NCI-H2029 (cell line): Measurements from ENCODE around the gene SAP30BP.

Experiments
- DNase-seq: peaks from one replicate; lab custom pipeline; 2025; lab: John Stamatoyannopoulos, UW

SAP30BP gene

GRCh38 chr17:75647061-75647460, 20.1 kb upstream of the SAP30BP start:
- no peak for DNase-seq

GRCh38 chr17:75647921-75648320, 19.2 kb upstream of the SAP30BP start:
- DNase-seq: no peak

DNA sequence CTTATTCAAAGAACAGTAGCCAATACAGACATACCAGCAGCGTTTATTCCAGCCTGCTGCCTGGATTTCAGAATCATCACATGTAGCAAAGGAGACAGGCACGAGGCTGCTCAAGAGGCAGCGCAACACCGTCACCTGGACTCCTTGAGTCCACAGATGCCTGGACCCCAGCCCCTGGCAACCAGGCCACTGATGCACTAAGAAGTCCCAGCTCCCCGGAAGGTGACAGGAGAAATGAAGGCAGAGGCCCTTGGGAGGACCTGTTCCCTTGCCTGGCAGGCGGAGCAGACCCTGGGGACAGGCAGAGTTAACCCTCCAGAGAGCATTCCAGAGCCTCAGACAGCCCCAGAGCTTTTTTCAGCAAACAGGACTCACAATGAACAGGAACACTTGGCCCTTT, 17.5 kb upstream of the SAP30BP start:
- DNase-seq: no peak

DNA sequence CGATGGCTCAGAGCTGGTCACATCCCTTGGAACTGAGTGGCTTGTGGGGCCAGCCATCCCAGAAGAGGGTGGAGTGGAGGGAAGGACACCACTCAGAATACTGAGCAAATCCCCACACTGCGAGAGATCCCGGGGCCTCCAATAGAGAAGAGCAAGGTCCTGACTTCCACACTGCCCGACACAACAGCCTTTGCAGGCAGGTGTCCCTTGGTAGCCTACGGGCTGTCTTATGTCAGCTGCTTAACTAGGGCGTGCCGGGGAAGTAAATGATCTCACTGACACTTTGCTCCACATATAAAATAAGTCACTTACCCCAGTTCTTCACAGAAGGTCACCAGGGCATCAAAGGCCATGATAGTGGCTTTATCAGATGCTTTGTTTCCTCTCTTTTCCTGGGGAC, 16.3 kb upstream of the SAP30BP start:
- DNase-seq: no peak

- DNase-seq: no peak
These were observed 14.8 kb upstream of the SAP30BP start for GRCh38 chr17:75652341-75652740.

DNA sequence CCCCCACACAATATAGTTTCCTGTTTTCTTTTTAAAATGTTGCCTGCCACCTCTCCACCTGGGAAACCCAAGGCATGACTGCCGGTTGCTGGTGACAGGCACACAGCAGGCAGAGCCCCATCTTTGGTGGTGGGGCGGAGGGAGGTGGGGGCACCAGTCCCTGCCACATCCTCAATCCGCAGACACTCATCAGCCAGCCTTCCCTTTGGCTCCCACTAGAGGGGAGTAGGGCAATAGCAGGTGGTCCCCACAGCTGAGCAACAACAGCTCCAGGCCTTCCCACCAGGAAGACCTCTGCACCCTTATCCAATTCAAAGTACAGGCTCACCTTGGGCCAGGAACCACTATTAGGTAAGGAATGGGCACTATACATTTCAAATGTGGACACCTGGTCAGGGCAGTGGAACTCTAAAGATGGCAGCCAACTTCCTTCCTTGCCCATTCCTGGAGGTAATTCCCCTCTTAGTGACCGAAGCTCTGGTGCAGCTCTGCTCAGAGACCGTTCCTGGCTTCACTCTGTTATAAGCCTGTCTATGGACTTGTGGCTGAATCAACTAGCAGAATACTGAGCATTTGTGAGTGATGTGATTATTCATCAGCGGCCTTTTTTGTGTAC, 14.1 kb upstream of the SAP30BP start:
- DNase-seq: no peak

DNA sequence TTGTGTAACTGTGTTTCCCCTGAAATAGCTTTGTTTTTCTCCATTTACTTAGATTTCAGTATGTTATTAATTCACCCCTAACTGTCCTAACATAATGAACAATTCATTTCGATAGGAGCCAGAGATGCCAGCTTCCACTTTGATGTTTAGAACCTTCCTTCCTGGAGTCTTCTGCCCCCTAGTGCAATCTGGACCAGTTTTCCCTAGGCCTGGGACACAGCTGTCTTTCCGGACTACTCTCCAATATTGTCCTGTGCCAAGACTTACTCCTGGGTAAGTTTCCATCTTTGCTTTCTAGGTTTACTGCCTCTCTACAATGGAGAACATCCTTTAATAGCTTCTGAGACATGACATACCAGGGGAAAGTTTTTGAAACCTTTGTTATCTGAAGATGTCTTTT, 13.0 kb upstream of the SAP30BP start:
- no peak for DNase-seq

GRCh38 chr17:75658237-75658636, 8.9 kb upstream of the SAP30BP start:
- no peak for DNase-seq

DNA sequence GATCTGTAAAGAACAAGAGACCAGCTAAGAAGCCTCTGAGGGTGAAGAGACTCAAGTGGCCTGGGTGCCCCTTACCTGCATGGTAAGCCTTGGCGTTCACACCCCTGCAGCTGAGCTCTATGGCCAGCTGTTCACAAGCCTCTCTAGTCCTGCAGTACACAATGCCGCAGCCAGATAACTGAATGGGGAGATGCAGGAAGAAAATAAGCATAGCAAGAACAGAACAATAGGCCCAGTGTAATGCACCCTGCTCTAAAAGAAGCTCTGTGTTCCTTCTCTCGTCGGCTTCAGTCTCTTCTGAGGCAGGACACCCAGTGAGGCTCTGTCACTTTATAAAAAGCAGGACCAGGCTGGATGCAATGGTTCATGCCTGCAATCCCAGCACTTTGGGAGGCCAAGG, 5.6 kb upstream of the SAP30BP start:
- no peak for DNase-seq

DNA sequence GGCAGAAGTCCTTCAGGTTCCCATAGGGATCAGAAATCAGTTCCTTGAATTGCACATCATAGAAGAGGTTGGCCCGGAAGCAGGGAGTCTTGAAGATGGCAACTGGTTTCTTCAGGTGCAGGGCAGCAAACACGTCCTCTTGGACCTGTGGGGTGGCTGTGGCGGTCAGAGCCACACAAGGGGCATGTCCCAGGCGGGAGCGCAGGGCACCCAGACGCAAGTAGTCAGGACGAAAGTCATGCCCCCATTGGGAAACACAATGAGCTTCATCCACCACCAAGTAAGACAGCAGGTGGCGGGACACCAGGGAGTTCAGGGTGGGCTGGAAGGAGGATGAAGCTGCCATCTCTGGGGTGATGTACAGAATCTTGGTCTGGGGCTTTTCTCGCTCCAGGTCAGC, 4.6 kb upstream of the SAP30BP start:
- no peak for DNase-seq

DNA sequence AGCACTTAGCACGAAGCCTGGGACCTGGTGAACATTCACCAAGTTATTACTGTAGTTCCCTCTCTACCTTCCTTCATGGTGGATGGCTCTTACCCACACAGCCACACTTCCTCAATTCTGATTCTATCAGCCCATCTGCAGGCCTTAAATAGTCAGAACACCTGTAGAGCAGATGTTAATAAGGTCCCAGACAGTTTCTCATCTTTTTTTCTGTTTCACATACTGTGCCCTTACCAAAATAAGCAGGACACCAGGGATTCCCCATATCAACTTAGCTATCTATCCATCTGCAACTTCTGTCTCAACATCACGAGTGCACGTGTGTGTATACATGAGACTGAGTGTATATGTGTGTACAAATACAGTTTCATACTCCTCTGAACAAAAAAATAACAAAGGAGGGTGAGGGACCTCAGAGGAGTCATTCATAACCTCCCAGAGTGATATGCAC, 3.0 kb upstream of the SAP30BP start:
- no peak for DNase-seq

- DNase-seq: no peak
These were observed 1.2 kb upstream of the SAP30BP start for GRCh38 chr17:75665981-75666380.

DNA sequence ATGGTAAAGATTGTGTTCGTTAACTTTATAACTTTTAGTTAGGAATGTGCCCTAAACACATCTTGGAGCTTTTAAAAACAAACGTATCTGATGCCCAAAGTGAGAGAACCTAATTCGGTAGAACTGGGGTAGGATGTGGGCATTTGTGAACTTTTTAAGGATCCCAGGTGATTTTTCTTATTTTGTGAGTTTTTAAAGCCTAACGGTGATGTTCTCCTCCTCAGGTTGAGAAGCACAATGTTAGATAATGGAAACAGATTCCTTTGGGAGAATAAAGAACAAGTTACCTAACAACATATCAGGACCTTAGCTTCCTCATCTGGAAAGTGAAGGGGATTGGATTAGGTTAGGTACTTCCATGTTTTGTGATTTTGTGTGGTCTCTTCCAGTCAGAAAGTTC, 687 bp downstream of the SAP30BP start:
- DNase-seq: no peak

DNA sequence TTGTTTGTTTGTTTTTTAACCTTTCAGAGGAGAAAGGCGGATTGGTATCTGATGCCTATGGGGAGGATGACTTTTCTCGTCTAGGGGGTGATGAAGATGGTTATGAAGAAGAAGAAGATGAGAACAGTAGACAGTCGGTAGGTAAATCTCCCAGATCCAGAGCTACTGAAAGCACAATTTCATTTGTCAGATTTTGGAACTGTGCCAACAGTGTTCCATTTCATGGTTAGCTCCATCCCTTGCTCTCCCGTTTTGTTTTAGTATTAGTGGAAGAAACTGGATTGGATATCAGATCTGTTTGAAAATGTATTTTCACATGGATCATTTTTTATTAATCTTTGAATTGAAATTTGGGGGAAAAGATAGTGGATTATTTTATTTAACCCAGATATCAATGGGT, 1.4 kb downstream of the SAP30BP start:
- no peak for DNase-seq

- DNase-seq: no peak
These were observed 3.7 kb downstream of the SAP30BP start for GRCh38 chr17:75670868-75671267.

- DNase-seq: no peak
These were observed 4.9 kb downstream of the SAP30BP start for GRCh38 chr17:75672011-75672410.

- no peak for DNase-seq
These were observed 6.3 kb downstream of the SAP30BP start for GRCh38 chr17:75673487-75673886.

DNA sequence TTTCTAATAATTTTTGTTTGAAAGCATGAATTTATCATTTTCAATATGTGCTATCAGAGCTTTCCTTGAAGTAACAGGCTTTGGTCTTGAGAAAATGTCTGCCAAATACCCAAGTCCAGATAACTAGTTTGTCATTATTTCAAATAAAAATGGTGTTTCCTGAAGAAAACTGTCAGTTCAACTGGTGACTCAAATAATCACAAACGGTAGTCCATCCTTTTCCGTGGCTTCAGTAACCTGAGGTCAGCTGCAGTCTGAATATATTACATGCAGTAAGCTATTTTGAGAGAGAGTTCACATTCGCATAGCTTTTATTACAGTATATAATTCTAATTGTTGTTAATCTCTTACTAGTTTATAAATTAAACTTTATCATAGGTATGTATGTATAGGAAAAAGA, 9.3 kb downstream of the SAP30BP start:
- DNase-seq: no peak

GRCh38 chr17:75679706-75680211, 12.6 kb downstream of the SAP30BP start:
- DNase-seq: peak; percentile 33

DNA sequence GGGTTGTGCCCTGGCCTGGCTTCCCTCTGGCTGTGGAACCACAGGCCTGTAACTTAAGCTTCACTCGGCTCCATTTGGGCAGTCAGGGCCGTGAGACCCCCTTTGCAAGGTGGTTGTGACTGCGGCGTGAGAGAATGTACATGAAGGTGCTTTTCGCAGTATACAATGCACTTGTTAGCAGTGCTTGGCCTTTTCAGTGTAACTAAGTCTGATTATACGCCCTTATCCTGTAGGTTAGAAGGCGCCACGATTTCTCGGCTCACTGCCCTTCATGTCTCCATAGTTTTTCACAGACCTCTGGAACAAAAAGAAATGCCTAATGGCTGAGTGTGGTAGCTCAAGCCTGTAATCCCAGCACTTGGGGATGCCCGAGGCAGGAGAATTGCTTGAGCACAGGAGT, 13.3 kb downstream of the SAP30BP start:
- no peak for DNase-seq

- no peak for DNase-seq
These were observed 14.2 kb downstream of the SAP30BP start for GRCh38 chr17:75681289-75681688.

GRCh38 chr17:75683583-75683982, 16.4 kb downstream of the SAP30BP start:
- no peak for DNase-seq

DNA sequence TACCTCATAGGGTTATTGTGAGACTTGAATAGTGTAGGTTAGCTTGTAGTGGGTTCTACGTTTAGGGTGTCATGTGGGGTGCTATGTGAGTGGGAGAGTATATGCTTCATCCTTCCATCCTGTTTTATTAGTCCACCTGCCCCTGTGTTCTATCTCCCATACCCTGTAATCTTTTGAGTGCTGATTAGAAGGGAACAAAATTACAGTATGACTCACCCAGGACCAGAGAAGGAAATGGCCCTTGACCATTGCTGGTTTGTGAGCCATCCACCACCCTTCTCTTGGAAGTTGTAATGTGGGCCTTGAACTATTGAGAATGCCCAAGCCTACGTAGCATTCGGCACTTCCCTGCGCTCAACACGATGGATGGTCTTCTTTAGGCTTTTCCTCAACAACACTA, 17.1 kb downstream of the SAP30BP start:
- no peak for DNase-seq

GRCh38 chr17:75684924-75685323, 17.8 kb downstream of the SAP30BP start:
- no peak for DNase-seq
